SK-MEL-5 (cell line): ENCODE results near the gene MUC4. TPM values are rescaled to one million over a fixed set of nuclear protein-coding genes. Genes with fewer than 3 reads are reported as not detected.
"Not testable (repeated sequence)": the region's sequence is repeated elsewhere in the genome, so short reads cannot be mapped to it uniquely, and the experiment has no call there.

Experiments
- DNase-seq: peaks from one replicate; pipeline ENCODE4 v3.0.0-alpha.2; 2016; ENCODE audit warnings: low read depth, low spot score
- in situ Hi-C: cut with HindIII; loops from 2 replicates; pipeline ENCODE4 v1.10.0; 2016; ENCODE audit warnings: low sequenced_read_pairs, high pct_unique_total_duplicates, low pct_unique_long_range_greater_than_20kb
- total RNA-seq: library from RNA; depleted of rRNA; stranded (reverse); fragments of >200 nt; shearing (Covaris generic); gene quantifications from 2 replicates; pipeline ENCODE4 v1.2.3, GENCODE V29; 2014

The MUC4 gene
- total RNA-seq, 1 experiment from 2014 or later = not detected

DNA sequence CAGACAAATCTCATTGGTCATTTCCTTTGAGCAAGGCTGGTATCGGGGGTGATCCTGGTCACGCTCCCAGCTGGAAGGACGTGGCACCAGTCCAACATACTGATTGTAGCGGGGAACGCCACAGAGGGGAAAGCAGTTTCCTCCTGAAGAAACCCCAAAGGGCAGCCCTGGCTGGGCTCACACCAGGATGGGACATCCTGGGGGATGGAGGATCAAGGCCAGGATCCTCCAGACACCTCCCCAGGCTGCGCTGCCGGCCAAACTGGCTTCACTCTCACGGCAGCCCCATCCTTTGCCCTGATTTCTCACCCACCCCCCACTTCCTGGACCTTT, 54.3 kb downstream of the MUC4 start:
- in situ Hi-C loops = no loop called here

DNA sequence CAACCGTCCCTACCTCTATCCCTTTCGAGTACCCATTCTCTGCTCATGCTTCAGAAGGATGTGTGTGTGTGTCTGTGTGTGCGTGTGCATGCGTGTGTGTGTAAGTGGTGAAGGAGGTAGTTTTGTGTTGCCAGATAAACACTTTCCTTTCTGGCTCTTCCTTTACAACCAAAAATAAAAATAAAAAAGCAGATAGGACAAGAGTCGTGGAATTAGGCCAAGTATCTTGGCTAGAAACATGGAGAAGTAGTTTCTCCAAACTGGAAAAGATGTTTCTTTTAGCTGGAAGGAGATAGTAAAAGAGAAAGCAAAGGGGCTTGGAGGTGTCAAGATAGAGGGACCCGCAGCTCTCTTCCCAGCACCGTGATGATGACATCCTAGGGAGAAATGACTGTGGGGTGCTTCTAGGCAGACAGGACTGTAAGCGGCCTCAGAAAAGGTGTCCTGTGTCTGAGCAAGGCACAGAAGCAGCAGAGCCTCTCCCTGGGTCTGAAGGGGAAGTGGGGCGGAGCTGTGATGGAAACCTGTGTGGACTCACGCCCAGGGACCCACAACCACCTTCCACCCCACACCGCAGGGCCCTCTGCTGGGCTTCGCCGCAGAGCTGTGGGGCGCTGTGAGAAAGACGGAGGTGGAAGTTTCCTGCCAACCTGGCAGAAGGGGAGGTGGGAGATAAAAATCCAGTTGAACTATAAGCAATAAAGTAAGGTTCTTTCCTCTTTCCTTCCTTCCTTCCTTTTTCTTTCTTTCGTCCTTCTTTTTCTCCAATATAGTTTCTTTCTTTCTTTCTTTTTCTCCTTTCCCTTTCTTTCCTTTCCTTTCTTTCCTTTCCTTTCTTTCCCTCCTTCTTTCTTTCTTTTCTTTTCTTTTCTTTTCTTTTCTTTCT, 55.7 kb downstream of the MUC4 start:
- DNase-seq = no peak
- in situ Hi-C loops = no loop called here

More for the DNA sequence above, 54.3 kb downstream of the MUC4 start:
- DNase-seq = no peak

DNA sequence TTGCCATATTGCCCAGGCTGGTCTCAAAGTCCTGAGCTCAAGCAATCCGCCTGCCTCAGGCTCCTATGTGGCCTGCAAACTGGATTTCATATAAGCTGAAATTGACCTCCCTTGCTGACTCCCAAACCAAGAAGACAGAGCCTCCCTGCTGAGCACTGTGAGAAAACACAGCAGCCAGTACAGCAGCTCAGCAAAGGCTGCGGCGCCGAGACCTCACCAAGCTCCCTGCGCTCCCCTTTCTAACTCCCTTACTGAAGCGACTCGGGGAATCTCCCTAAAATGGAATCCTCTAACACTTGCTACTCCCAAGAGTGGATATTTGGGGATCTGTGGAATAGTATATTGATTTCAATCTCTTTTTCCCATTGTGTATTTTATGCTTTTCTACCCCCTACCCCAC, 56.3 kb downstream of the MUC4 start:
- in situ Hi-C loops = no loop called here
- no peak for DNase-seq

DNA sequence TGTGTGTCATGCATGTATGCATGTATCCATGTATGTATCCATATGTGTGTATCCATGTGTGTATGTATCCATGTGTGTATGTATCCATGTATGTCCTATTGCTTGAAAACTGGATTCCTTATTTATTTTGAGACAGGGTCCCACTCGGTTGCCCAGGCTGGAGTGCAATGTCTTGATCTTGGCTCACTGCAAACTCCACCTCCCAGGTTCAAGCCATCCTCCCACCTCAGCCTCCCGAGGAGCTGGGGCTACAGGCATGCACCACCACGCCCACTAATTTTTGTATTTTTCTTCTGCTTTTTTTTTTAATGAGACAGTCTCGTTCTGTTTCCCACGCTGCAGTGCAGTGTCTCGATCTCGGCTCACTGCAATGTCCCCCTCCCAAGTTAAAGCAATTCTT, 56.8 kb downstream of the MUC4 start:
- no peak for DNase-seq
- in situ Hi-C loops = no loop called here

DNA sequence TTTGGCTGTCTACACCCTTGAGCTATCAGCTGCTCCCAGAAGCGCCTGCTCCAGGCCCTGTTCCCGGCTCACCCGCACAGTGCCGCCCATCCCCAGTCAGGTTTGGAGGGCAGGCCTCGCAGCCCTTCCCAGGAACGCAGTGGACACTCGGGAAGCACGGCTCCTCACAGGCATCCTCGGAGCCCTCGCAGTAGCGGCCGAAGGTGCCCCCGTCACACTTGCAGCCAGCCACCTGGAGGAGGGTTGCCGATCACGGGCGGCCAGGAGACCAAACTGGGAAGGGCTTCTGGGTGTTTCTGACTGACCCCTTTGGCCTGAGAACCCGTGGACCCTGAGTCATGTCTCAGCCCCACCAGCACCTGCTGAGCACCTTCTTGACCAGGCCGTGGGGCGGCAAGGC, 57.6 kb downstream of the MUC4 start:
- in situ Hi-C loops = no loop called here
- DNase-seq = no peak

DNA sequence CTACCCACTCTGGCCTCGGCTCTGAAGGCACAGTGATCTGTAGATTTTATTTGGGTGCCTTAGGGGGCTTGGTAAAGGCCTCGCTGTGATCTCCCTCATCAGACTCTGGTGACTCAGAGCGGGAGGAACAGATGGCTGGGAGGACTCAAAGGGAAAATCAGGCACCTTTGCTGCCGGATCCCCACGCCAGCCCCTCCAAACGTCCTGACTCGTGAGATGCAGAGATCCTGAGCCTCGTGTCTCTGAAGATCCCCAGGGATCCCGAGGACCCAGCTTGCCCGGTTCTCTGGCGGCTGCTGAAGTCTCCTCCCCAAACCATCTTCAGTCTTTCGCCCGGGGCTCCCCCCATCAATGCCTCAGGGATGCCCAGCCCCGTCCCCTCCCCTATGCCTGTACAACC, 58.1 kb downstream of the MUC4 start:
- in situ Hi-C loops = no loop called here
- DNase-seq = no peak

DNA sequence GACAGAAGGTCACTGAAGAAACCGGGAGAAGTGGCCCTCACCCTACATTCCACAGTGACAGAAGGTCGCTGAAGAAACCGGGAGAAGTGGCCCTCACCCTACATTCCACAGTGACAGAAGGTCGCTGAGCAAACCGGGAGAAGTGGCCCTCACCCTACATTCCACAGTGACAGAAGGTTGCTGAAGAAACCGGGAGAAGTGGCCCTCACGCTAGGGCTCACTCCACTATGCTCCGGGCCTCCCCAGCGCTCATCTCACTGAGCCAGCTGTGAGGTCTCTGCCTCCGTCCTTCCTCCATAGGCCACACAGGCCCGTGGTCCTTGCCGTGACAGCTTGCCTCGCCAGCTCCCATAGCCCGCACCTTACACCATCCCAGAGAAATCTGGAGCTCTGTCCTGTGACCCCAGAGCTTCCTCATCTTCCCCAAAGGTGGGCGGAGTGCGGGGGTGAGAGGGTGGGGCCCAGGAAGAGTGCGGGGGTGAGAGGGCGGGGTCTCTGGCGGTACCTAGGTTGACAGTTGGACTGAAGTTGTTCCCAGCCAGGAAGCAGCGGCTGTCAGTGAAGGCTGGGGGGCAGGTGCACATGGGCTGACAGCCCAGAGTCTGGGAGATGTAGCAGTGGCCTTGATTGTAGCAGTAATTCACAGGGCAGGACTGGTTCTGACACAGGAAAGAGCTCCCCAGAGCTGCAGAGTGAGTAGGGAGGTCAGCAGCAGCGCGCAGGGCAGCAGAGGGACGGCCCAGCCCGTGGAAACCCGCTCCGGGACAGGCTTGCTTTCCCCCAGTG, 59.0 kb downstream of the MUC4 start:
- DNase-seq = no peak
- in situ Hi-C loops = no loop called here

DNA sequence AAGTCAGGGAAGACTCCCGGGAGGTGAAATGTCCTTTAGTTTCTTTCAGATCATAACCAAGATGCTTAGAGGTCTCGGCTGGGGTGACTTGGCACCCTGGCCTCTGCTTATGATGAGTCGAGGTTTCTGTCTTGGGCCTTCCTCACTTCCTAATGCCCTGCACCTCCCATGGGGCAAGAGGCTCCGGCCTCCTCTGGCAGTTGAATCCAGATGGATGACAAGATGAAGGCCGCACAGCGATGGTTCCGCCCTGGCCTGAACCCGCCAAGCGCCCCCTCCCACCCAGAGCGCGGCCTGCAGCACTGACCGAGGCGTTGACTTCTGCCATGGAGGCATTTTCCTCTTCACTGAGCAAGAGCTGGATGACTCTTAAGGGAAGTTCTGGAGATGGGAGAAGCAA, 59.7 kb downstream of the MUC4 start:
- in situ Hi-C loops = no loop called here
- no peak for DNase-seq

DNA sequence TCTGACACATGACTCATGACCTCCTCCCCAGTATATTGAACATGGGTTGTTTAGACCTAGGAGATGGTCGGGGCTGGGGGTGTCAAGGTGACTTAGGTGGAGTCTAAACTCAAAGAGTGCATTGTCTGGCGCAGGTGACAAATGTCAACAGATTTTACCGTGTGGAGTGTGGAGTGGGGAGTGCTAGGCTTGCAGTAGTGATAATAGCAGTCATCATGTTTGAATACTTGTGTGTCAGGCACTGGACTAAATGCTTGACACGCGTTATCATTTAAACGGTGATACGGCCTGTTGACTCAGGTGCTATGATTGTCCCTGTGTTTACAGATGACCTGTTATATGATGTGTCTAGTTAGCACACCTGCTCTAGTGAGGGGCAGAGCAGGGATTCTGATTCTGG, 60.2 kb downstream of the MUC4 start:
- in situ Hi-C loops = no loop called here
- no peak for DNase-seq

DNA sequence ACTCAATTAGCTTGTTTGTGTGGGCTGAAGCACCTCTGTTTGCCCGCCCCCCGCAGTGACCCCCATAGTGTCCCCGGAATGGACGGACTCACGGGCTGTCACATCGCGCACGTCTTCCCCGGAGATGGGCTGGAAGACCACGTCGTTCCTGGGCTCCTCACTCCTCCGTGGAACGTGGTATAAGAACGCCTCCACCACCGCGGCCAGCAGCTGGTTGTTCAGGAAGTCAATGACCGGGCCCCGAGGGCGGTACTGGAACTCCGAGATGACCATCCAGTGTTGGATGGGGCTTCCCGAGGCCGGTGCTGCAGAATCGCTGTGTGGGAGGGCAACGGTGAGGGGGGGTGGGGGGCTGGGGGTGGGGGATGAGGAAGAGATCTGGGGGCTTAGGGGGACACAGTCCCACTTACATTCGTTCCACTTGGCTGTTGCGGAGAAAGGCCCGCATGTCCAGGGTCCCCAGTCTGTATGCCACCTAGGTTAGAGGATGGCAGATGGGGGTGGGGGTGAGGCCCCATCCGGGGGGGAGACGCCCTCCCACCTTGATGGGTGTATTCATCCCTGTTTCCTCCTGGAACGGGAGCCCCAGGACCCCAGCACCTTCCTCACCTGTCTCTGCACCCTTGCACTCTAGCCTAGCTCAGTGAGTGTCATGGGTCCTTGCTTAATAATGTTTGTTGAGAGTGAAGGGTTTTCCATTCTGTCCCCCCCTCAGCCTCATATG, 60.8 kb downstream of the MUC4 start:
- in situ Hi-C loops = no loop called here
- no peak for DNase-seq

DNA sequence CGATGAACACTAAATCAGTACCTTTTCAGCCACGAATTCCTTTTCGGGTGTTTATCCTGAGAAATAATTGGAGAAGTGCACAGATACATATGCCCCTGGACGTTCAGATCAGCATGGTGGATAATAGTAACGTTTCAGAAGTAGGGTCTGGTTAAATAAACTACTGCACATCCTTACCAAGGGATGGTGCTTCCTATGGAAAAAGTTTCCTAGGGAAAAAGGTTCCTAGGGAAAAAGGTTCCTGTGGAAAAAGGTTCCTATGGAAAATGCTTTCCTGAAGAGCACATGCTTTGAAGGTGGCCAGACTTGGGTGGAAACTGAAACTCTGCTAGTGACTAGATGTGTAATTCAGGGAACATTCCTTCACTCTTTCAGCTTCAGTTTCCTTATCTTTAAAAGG, 62.6 kb downstream of the MUC4 start:
- in situ Hi-C loops, DNase-seq: not testable (repeated sequence)

DNA sequence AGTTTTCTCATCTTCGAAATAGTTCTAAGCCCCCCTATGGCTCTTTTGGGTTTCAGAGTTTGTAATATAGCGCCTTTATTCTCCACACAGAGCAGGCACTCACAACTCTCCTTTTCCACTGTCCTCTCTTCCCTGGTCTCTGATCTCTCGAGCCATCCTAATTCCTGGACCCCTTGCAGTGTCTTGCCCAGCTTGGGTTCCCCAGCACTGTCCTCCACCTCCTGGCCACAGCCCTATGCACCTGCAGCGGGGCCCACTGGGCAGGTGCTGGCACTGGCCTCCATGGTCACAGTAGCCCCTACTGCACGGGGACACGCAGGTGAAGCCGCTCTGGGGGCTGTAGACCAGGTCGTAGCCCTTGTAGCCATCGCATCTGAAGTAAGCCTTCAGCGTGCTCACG, 63.1 kb downstream of the MUC4 start:
- in situ Hi-C loops = no loop called here
- no peak for DNase-seq

DNA sequence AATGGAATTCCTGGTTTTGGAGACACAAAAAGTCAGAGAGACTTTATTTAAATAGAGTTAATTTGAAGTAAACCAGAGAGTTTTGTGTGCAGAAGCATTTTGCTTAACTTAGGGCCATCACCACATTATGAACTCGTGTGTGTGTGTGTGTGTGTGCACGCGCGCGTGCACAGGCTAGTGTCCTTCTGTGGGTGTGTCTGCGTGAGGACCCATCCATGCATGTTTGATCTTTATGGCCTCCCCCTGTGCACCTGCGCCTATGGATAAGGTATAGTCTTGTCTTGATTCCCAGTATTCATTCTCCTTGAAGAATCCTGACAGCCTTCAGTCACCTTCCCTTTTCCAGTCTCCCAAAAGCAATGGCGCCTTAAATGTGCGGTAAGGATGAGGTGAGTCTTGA, 65.0 kb downstream of the MUC4 start:
- DNase-seq = no peak
- in situ Hi-C loops = no loop called here

DNA sequence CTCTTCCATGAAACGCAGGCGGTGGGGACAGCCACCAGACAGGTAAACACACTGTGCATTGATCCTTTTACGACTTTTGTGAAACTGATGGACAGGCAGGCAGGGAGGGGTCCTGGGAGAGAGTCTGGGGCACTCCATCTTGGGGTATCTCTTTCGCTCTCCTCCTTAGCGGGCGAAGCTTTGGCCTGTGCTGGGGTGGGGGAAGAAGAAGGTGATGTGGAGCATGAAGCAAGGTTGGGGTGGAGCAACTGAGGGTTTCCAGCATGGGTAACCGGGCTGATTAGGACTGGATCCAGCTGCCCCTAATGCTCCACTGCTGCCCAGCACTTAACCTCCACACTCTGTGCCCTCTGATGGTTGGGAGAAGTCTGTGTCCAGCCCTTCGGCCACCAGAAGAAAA, 65.4 kb downstream of the MUC4 start:
- in situ Hi-C loops = no loop called here
- no peak for DNase-seq

DNA sequence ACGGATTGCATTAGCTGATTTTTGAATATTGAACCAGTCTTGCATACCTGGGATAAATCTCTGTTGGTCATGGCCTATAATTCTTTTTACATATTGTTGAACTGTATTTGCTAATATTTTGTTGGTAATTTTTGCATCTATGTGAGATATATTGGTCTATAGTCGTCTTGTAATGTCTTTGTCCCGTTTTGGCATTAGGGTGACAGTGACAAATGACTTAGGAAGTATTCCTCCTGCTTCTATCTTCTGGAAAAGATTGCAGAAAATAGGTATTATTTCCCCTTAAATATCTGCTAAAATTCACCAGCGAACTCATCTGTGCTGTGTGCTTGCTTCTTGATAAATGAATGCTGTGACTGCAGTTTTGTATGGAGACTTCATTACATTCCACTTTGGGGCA, 67.3 kb downstream of the MUC4 start:
- in situ Hi-C loops = no loop called here
- DNase-seq = no peak

DNA sequence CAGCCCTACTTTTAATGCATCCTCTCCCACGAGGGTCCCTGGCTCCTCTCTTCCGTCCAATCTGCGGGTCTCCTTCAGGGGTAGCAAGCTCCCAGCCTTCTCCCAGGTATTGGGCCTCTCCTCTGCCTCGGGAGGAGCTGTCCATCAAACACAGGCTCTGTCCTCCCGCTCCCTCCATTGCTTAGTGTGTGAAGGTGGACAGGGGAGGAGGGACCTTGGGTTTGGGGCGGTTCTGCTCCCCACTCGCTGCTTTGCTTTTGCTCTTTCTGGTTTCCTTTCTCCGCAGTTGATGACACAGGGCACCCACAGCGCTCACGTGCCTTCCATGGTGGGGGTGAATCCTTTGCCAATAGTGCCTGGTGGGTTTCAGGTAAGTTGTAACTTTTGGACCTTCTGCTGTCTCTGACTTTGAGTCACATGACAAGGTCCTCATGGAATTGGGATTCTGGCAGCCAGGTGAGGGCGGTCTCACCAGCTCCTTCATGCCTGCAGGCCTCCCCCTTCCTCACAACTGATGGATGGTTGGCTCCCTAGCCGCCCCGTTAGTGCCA, 72.1 kb downstream of the MUC4 start:
- in situ Hi-C loops = no loop called here
- DNase-seq = no peak

DNA sequence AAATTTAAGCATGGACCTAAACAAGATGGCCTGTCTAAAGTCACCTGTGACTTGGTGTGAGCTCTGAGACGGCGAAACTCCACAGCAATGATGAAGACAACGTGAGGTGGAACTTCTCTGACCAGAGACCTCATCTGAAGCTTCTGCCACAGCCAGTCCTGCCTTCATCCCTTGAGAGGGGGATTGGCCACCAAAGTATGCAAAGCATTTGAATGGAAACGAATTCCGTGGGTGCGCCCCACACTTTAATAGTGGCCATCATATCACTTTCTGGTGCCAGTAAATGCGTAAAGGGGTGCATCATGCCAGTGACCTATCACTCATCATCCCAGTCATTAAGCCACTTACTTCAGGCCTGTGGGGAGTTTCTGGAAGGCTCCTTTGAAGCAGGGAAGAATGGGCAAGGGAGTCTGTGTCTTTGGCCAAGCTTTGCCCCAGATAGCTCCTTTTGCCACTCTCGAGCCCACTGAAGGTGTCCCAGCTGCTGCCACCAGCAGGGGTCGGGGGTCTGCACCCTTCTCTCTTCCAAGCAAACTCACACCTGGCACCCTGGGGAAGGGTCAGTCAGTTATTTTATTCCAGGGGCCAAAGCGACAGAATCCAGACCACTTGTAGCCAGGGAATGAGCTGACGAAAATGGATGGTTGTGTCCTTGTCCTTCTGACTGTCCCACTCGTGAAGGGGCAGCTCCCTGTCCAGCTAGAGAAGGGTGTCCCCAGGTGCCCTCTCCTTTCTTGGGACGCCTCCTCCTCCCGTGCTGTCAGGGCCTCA, 73.3 kb downstream of the MUC4 start:
- in situ Hi-C loops = no loop called here
- DNase-seq = no peak
